GM18861 (cell line): Measurements from ENCODE around the gene SLC17A3.

Source experiments
- ATAC-seq: cut with Tn5 transposase; IDR thresholded peaks from one replicate; pipeline ENCODE4 v1.9.1; 2021; ENCODE audit not compliant: unreplicated experiment

The SLC17A3 gene

GRCh38 chr6:25842526-25842925 is 31.5 kb downstream of the SLC17A3 start:
- no peak for ATAC-seq

GRCh38 chr6:25835442-25836283 is 38.4 kb downstream of the SLC17A3 start:
- ATAC-seq = no peak

- no peak for ATAC-seq
Measured at GRCh38 chr6:25834950-25835349, 39.1 kb downstream of the SLC17A3 start.

- no peak for ATAC-seq
Measured at GRCh38 chr6:25833136-25833535, 40.9 kb downstream of the SLC17A3 start.

- ATAC-seq = no peak
Measured at GRCh38 chr6:25832670-25833069, 41.4 kb downstream of the SLC17A3 start.

- ATAC-seq = no peak
Measured at GRCh38 chr6:25832307-25832662, 41.8 kb downstream of the SLC17A3 start.

GRCh38 chr6:25831532-25832306 is 42.3 kb downstream of the SLC17A3 start, which contains the start of gene SLC17A1:
TSS of gene SLC17A1 (minus strand) at chr6:25832052. CDS start at chr6:25830557, 1,495 bp downstream.
- ATAC-seq = no peak

GRCh38 chr6:25830458-25830857 is 43.6 kb downstream of the SLC17A3 start:
- ATAC-seq = no peak

GRCh38 chr6:25829375-25829774 is 44.7 kb downstream of the SLC17A3 start:
- ATAC-seq = no peak

- no peak for ATAC-seq
Measured at GRCh38 chr6:25821341-25821740, 52.7 kb downstream of the SLC17A3 start.

GRCh38 chr6:25816252-25816651 is 57.8 kb downstream of the SLC17A3 start:
- no peak for ATAC-seq

GRCh38 chr6:25815194-25815593 is 58.8 kb downstream of the SLC17A3 start:
- no peak for ATAC-seq

GRCh38 chr6:25804804-25805203 is 69.2 kb downstream of the SLC17A3 start:
- no peak for ATAC-seq

- ATAC-seq = no peak
Measured at GRCh38 chr6:25801436-25801835, 72.6 kb downstream of the SLC17A3 start.
